K562 (cell line): ENCODE measurements around the gene RHBDL3. TPM values are rescaled to one million over a fixed set of nuclear protein-coding genes. Genes with fewer than 3 reads are reported as not detected.

ENCODE experiments used
- ATAC-seq: fragments of 200-7000 bp; cut with Tn5 transposase; 3 replicates; pipeline ENCODE4 v1.9.1; 2020; ENCODE audit warnings: moderate library complexity
- BruUV-seq: library from RNA; stranded (reverse); fragments of 400-500 nt; replicated peaks from 2 replicates; lab custom pipeline; 2021; lab: Mats Ljungman, UMichigan
- CTCF ChIA-PET: fragments of 300-600 bp; formaldehyde crosslinking; extraction: SDS; loops from one replicate; lab custom pipeline; 2021; ENCODE audit warnings: low intra/inter-chr PET ratio; lab: Yijun Ruan, JAX
- POLR2A ChIA-PET: fragments of 300-600, 350-650 bp; sonication (Branson Sonifier 250); formaldehyde crosslinking; extraction: SDS; loops from one replicate; lab custom pipeline; 2021; ENCODE audit warnings: antibody characterized with exemption, inconsistent platforms; lab: Yijun Ruan, JAX
- DNase-seq, 4 experiments: peaks; one replicate each; pipeline versions ENCODE4 v3.0.0 to v3.0.0-alpha.2; 2011 to 2018; ENCODE audit warnings: low spot score in 3 of 4, mixed read lengths in 3 of 4; ENCODE audit errors: extremely low read depth in 1 of 4
- FAIRE-seq: peaks from 2 replicates; lab custom pipeline; 2011; peaks lifted over from hg19 to GRCh38; lab: Jason Lieb, UNC
- H2AFZ ChIP-seq: 2 replicates; pipeline ENCODE4 v1.6.0; 2011; ENCODE audit warnings: low read depth, low read length, control low read depth, inconsistent platforms
- H3K27ac ChIP-seq: fragments of 200-600 bp; 3 replicates; pipeline ENCODE4 v1.8.0; 2011; ENCODE audit warnings: low read depth, mild to moderate bottlenecking, control low read depth, inconsistent platforms, low read length, moderate library complexity, mixed read lengths; ENCODE audit errors: extremely low read depth
- H3K27me3 ChIP-seq, 2 experiments: fragments of 300-600 bp in 1 of 2; 2 replicates in 1 of 2; 3 replicates in 1 of 2; pipeline versions ENCODE4 v1.6.0 to v1.8.0; 2011; ENCODE audit warnings: inconsistent platforms in 2 of 2, low read length in 2 of 2, mild to moderate bottlenecking in 1 of 2, mixed read lengths in 1 of 2, moderate library complexity in 1 of 2; ENCODE audit not compliant: control insufficient read depth in 2 of 2, insufficient read depth in 2 of 2
- H3K36me3 ChIP-seq: fragments of 300-600 bp; 3 replicates; pipeline ENCODE4 v1.8.0; 2011; ENCODE audit warnings: mild to moderate bottlenecking, low read length, inconsistent platforms; ENCODE audit not compliant: control insufficient read depth, insufficient read depth
- H3K4me1 ChIP-seq, 2 experiments: fragments of 200-600 bp in 1 of 2; replicated peaks in 1 of 2; 2 replicates in 1 of 2; 3 replicates in 1 of 2; pipeline versions ENCODE4 v1.5.1 to v1.8.0; 2011; ENCODE audit warnings: inconsistent platforms in 2 of 2, low read length in 2 of 2, mild to moderate bottlenecking in 1 of 2, mixed read lengths in 1 of 2, moderate library complexity in 1 of 2; ENCODE audit not compliant: control insufficient read depth in 2 of 2, insufficient read depth in 2 of 2
- H3K4me2 ChIP-seq: 2 replicates; pipeline ENCODE4 v1.6.1; 2011; ENCODE audit warnings: low read length, control low read depth, inconsistent platforms, mixed read lengths; ENCODE audit not compliant: insufficient read depth
- H3K4me3 ChIP-seq: fragments of 200-600 bp; sonication (generic), shearing (Covaris generic); 2 replicates; pipeline ENCODE4 v1.5.1; 2016; ENCODE audit warnings: control low read depth, inconsistent platforms
- H3K79me2 ChIP-seq: fragments of 200-600 bp; 3 replicates; pipeline ENCODE4 v1.8.0; 2011; ENCODE audit warnings: low read length, inconsistent platforms; ENCODE audit not compliant: control insufficient read depth, insufficient read depth
- H3K9ac ChIP-seq, 2 experiments: 2 replicates each; pipeline versions ENCODE4 v1.6.0 to v1.6.1; 2011; ENCODE audit warnings: low read depth in 2 of 2, low read length in 2 of 2, control low read depth in 1 of 2, inconsistent platforms in 1 of 2, mild to moderate bottlenecking in 1 of 2, mixed read lengths in 1 of 2; ENCODE audit not compliant: insufficient read depth in 1 of 2
- H3K9me1 ChIP-seq: one replicate; pipeline ENCODE4 v1.6.0; 2011; ENCODE audit warnings: inconsistent platforms, mild to moderate bottlenecking, low read length, moderate library complexity; ENCODE audit not compliant: control insufficient read depth, insufficient read depth
- H3K9me3 ChIP-seq: replicated peaks from 2 replicates; pipeline ENCODE4 v1.5.1; 2011; ENCODE audit warnings: low read depth, low read length, inconsistent platforms; ENCODE audit not compliant: control insufficient read depth, insufficient read depth
- H4K20me1 ChIP-seq: replicated peaks from 2 replicates; pipeline ENCODE4 v1.6.1; 2011; ENCODE audit warnings: low read length, inconsistent platforms, mixed read lengths; ENCODE audit not compliant: control insufficient read depth, insufficient read depth
- CHD4 ChIP-seq: fragments of 200-600 bp; sonication (generic); IDR thresholded peaks from 3 replicates; pipeline ENCODE4 v1.6.1; 2012; ENCODE audit warnings: low read depth, mild to moderate bottlenecking, mixed read lengths, low read length, inconsistent platforms; ENCODE audit not compliant: insufficient read depth, insufficient replicate concordance, poor library complexity, severe bottlenecking
- MCM3 ChIP-seq: fragments of 450-650 bp; IDR thresholded peaks from 2 replicates; pipeline ENCODE4 v1.6.1; 2016
- RBM39 ChIP-seq: fragments of 200-400 bp; formaldehyde crosslinking; optimal IDR thresholded peaks from 2 replicates; pipeline ENCODE3; 2018; ENCODE audit warnings: low read depth, low read length
- TARDBP ChIP-seq: fragments of 450-650 bp; IDR thresholded peaks from 2 replicates; pipeline ENCODE4 v1.6.1; 2016
- ZBTB7A ChIP-seq: IDR thresholded peaks from 2 replicates; pipeline ENCODE4 v1.6.1; 2011; ENCODE audit warnings: low read depth, mild to moderate bottlenecking, low read length, moderate library complexity, borderline replicate concordance; ENCODE audit not compliant: control insufficient read depth
- ZKSCAN1 ChIP-seq: fragments of 150-350 bp; IDR thresholded peaks from 2 replicates; pipeline ENCODE4 v1.6.1; 2016; ENCODE audit warnings: low read depth, low read length
- ZNF217 ChIP-seq: sonication (generic); formaldehyde crosslinking; IDR thresholded peaks from 2 replicates; pipeline ENCODE4 v1.8.0; 2022; ENCODE audit warnings: mild to moderate bottlenecking, missing genetic modification reagents
- ZNF592 ChIP-seq: fragments of 450-650 bp; IDR thresholded peaks from 2 replicates; pipeline ENCODE4 v1.6.1; 2017; ENCODE audit warnings: antibody characterized with exemption, mild to moderate bottlenecking
- ZNF766 ChIP-seq: fragments of 200-800 bp; sonication (Bioruptor generic); conservative IDR thresholded peaks from 2 replicates; pipeline ENCODE4 v1.6.1; 2016; ENCODE audit warnings: missing genetic modification characterization, missing compliant biosample characterization
- ZNF778 ChIP-seq: fragments of 450-650 bp; formaldehyde crosslinking; IDR thresholded peaks from 2 replicates; pipeline ENCODE4 v1.4.0; 2020; ENCODE audit warnings: mild to moderate bottlenecking, moderate library complexity
- WGBS: fragments of 100-300 bp; shearing (Covaris generic); methylation state at CpG from one replicate; pipeline ENCODE4 v1.1.6; 2016; ENCODE audit warnings: low coverage, mixed read lengths; ENCODE audit not compliant: insufficient coverage; ENCODE audit errors: missing lambda C conversion rate; 5-methylcytosine and 5-hydroxymethylcytosine counted together
- in situ Hi-C: fragments of 300-500 bp; cut with MboI; formaldehyde crosslinking; loops from 4 replicates; pipeline ENCODE4 v1.15.0; 2018; ENCODE audit warnings: inconsistent platforms, mixed read lengths
- intact Hi-C: fragments of 100-400 bp; cut with micrococcal nuclease; formaldehyde crosslinking; loops from 2 replicates; pipeline ENCODE4 v1.14.2; 2022
- polyA plus RNA-seq, 8 experiments: library from polyadenylated mRNA; depleted of rRNA in 4 of 8; stranded (reverse) in 5 of 8; unstranded in 3 of 8; fragments of >200 nt; fragmentation: Nextera tagmentation in 2 of 8; fragmentation: Illumina TruSeq in 1 of 8; extraction: Ambion mirVana in 2 of 8; extraction: Trizol in 1 of 8; gene quantifications; 2 replicates each; pipeline versions ENCODE4 v1.2.1 to v1.2.3, GENCODE V29; 2011 to 2014; ENCODE audit warnings: inconsistent platforms in 1 of 8, missing spikeins in 1 of 8
- total RNA-seq, 7 experiments: library from RNA; depleted of rRNA in 6 of 7; stranded (reverse); fragments of >200 nt in 6 of 7; fragmentation: Illumina TruSeq in 2 of 7; extraction: Trizol in 2 of 7; gene quantifications; 2 replicates each; pipeline versions ENCODE4 v1.2.1 to v1.2.3, GENCODE V29; 2011 to 2021; ENCODE audit warnings: low replicate concordance in 1 of 7

Gene RHBDL3
- total and polyA plus RNA-seq, 9 of the 15 experiments (the other 6 are each of a cell fraction or from before 2014, with no cell fraction given), result 0.06 to 0.31 (median 0.09) TPM; not detected in 4

- Histone ChIP-seq H3K27ac (no peak overlapping the region), H3K9ac (no peak overlapping the region), H3K36me3 (no peaks in the 10 kb centered on the region; the same call in 2 of the 3 replicates), H3K9me3 (peaks cover 5% of the 10 kb centered on the region; the same call in 1 of the 2 replicates), H3K4me1 (no peaks in the 10 kb centered on the region; a peak in 1 of 5 replicates), H3K4me2 (no peak overlapping the region), H3K79me2 (no peaks in the 10 kb centered on the region), H3K4me3 (no peak overlapping the region), H2AFZ (no peak overlapping the region), H3K27me3 (no peaks in the 10 kb centered on the region), H4K20me1 (no peaks in the 10 kb centered on the region), H3K9me1 (no peaks in the 10 kb centered on the region)
- ChIA-PET POLR2A (interaction anchor here (0.6 to 2.6 kb wide), 3 partner anchors 11 to 676 kb away, joined by 3 to 10 read pairs (median 4); no protein-coding TSS in a partner anchor), CTCF (no interaction called here)
- intact Hi-C loops (no loop called here), in situ Hi-C loops (no loop called here)
- no TSS peak for BruUV-seq
- ATAC-seq (no peak), FAIRE-seq (no peak), DNase-seq (no peak)
- 47% methylated on average over 1 of the region's 1 CpG for WGBS
- TF ChIP-seq ZNF766 (CRISPR knock-in tag) (no peak), TARDBP (no peak), MCM3 (no peak), RBM39 (no peak), ZNF778 (CRISPR knock-in tag) (no peak), CHD4 (no peak), ZNF217 (CRISPR knock-in tag) (no peak), ZBTB7A (no peak), ZNF592 (no peak), ZKSCAN1 (no peak)
Observed at GRCh38 chr17:32241640-32242039, 24.0 kb upstream of the RHBDL3 start.
